Activated T-helper 1 cell treated with anti-CD3 and anti-CD28 coated beads, Interleukin-12 subunit alpha, Interleukin-12 subunit beta, Interleukin-2, Interleukin-4 antibody, amounts not matched to agents 30 ng/mL and 10 ng/mL and 1 ng/mL, durations not matched to agents 14 hours and 24 hours and 36 hours (primary cell): ENCODE results near the gene HTRA1. TPM values are rescaled to one million over a fixed set of nuclear protein-coding genes. Genes with fewer than 3 reads are reported as not detected.
A peak's percentile ranks its signal among the peaks of the same experiment; 100 is the strongest.

Experiments used
- DNase-seq: peaks from one replicate; pipeline ENCODE4 v3.0.0; 2021; ENCODE audit warnings: low spot score
- H3K27ac Mint-ChIP-seq: one replicate; pipeline ENCODE4 v1.8.0; 2021; ENCODE audit warnings: mild to moderate bottlenecking, mixed read lengths
- H3K27me3 Mint-ChIP-seq: one replicate; pipeline ENCODE4 v1.8.0; 2022; ENCODE audit warnings: mild to moderate bottlenecking, moderate library complexity, mixed read lengths; ENCODE audit not compliant: insufficient read depth
- H3K36me3 Mint-ChIP-seq: one replicate; pipeline ENCODE4 v1.8.0; 2021; ENCODE audit warnings: low read depth, mixed read lengths
- H3K4me1 Mint-ChIP-seq: one replicate; pipeline ENCODE4 v1.8.0; 2021; ENCODE audit warnings: low read depth, mixed read lengths
- H3K4me3 Mint-ChIP-seq: one replicate; pipeline ENCODE4 v1.8.0; 2021; ENCODE audit warnings: mild to moderate bottlenecking, moderate library complexity, mixed read lengths
- H3K9me3 Mint-ChIP-seq: one replicate; pipeline ENCODE4 v1.8.0; 2021; ENCODE audit warnings: mixed read lengths
- intact Hi-C: fragments of 100-400 bp; cut with micrococcal nuclease; formaldehyde crosslinking; loops from one replicate; pipeline ENCODE4 v1.15.1; 2024
- total RNA-seq: library from RNA; stranded (reverse); gene quantifications from 2 replicates; pipeline ENCODE4 v1.2.3, GENCODE V29; 2022

The HTRA1 gene
- total RNA-seq, 1 donor from 2014 or later, result not detected

GRCh38 chr10:122484276-122485060 lies 23.1 kb downstream of the HTRA1 start:
- H3K27ac Mint-ChIP-seq, result no peak overlapping the region
- H3K27me3 Mint-ChIP-seq, result peaks cover 11% of the 10 kb centered on the region
- no peaks in the 10 kb centered on the region for H3K4me1 Mint-ChIP-seq
- no peak overlapping the region for H3K4me3 Mint-ChIP-seq
- no peak for DNase-seq
- no peaks in the 10 kb centered on the region for H3K9me3 Mint-ChIP-seq
- intact Hi-C loops, result no loop called here
- no peaks in the 10 kb centered on the region for H3K36me3 Mint-ChIP-seq

GRCh38 chr10:122485670-122486069 lies 24.3 kb downstream of the HTRA1 start:
- intact Hi-C loops, result no loop called here
- Mint-ChIP-seq H3K27me3 (peaks cover 11% of the 10 kb centered on the region), H3K4me3 (no peak overlapping the region), H3K36me3 (no peaks in the 10 kb centered on the region), H3K9me3 (no peaks in the 10 kb centered on the region), H3K27ac (no peak overlapping the region), H3K4me1 (no peaks in the 10 kb centered on the region)
- no peak for DNase-seq

- Mint-ChIP-seq H3K27me3 (peaks cover 11% of the 10 kb centered on the region), H3K9me3 (no peaks in the 10 kb centered on the region), H3K36me3 (no peaks in the 10 kb centered on the region), H3K27ac (no peak overlapping the region), H3K4me1 (peaks cover 5% of the 10 kb centered on the region), H3K4me3 (no peak overlapping the region)
- no peak for DNase-seq
- intact Hi-C loops, result no loop called here
Measured at GRCh38 chr10:122486406-122487080, 25.2 kb downstream of the HTRA1 start.

GRCh38 chr10:122487174-122487765 lies 25.9 kb downstream of the HTRA1 start:
- peaks cover 11% of the 10 kb centered on the region for H3K27me3 Mint-ChIP-seq
- H3K27ac Mint-ChIP-seq, result no peak overlapping the region
- H3K9me3 Mint-ChIP-seq, result no peaks in the 10 kb centered on the region
- intact Hi-C loops, result no loop called here
- peaks cover 9% of the 10 kb centered on the region for H3K4me1 Mint-ChIP-seq
- no peaks in the 10 kb centered on the region for H3K36me3 Mint-ChIP-seq
- no peak overlapping the region for H3K4me3 Mint-ChIP-seq
- no peak for DNase-seq

- H3K36me3 Mint-ChIP-seq, result no peaks in the 10 kb centered on the region
Measured at GRCh38 chr10:122490268-122490667, 28.9 kb downstream of the HTRA1 start.

GRCh38 chr10:122490786-122491680 lies 29.7 kb downstream of the HTRA1 start:
- peaks cover 9% of the 10 kb centered on the region for H3K4me1 Mint-ChIP-seq
- no peak overlapping the region for H3K27ac Mint-ChIP-seq
- H3K27me3 Mint-ChIP-seq, result peaks cover 15% of the 10 kb centered on the region
- peak; percentile 2 for DNase-seq
- no peaks in the 10 kb centered on the region for H3K9me3 Mint-ChIP-seq
- no peak overlapping the region for H3K4me3 Mint-ChIP-seq
- intact Hi-C loops, result loop anchor here (1.0 kb wide), 1 partner anchor 24 kb away; no protein-coding TSS in a partner anchor
- H3K36me3 Mint-ChIP-seq, result no peaks in the 10 kb centered on the region

More at GRCh38 chr10:122490268-122490667, 28.9 kb downstream of the HTRA1 start:
- no peaks in the 10 kb centered on the region for H3K9me3 Mint-ChIP-seq
- H3K27me3 Mint-ChIP-seq, result peaks cover 14% of the 10 kb centered on the region
- no peak overlapping the region for H3K27ac Mint-ChIP-seq
- H3K4me3 Mint-ChIP-seq, result no peak overlapping the region
- intact Hi-C loops, result no loop called here
- DNase-seq, result no peak
- H3K4me1 Mint-ChIP-seq, result peaks cover 9% of the 10 kb centered on the region

GRCh38 chr10:122492006-122492405 lies 30.7 kb downstream of the HTRA1 start:
- no peak overlapping the region for H3K27ac Mint-ChIP-seq
- H3K9me3 Mint-ChIP-seq, result no peaks in the 10 kb centered on the region
- no peak for DNase-seq
- H3K27me3 Mint-ChIP-seq, result peaks cover 19% of the 10 kb centered on the region
- peaks cover 9% of the 10 kb centered on the region for H3K4me1 Mint-ChIP-seq
- no peak overlapping the region for H3K4me3 Mint-ChIP-seq
- intact Hi-C loops, result no loop called here
- H3K36me3 Mint-ChIP-seq, result no peaks in the 10 kb centered on the region

- Mint-ChIP-seq H3K4me3 (no peak overlapping the region), H3K4me1 (peaks cover 9% of the 10 kb centered on the region), H3K9me3 (no peaks in the 10 kb centered on the region), H3K27me3 (peaks cover 19% of the 10 kb centered on the region), H3K36me3 (no peaks in the 10 kb centered on the region), H3K27ac (no peak overlapping the region)
- intact Hi-C loops, result no loop called here
- no peak for DNase-seq
Measured at GRCh38 chr10:122492999-122493481, 31.7 kb downstream of the HTRA1 start.

GRCh38 chr10:122493761-122494160 lies 32.4 kb downstream of the HTRA1 start:
- H3K27ac Mint-ChIP-seq, result no peak overlapping the region
- no peak overlapping the region for H3K4me3 Mint-ChIP-seq
- no peaks in the 10 kb centered on the region for H3K9me3 Mint-ChIP-seq
- H3K36me3 Mint-ChIP-seq, result no peaks in the 10 kb centered on the region
- H3K4me1 Mint-ChIP-seq, result peaks cover 9% of the 10 kb centered on the region
- no peak for DNase-seq
- H3K27me3 Mint-ChIP-seq, result peaks cover 18% of the 10 kb centered on the region
- intact Hi-C loops, result no loop called here

- Mint-ChIP-seq H3K27me3 (peaks cover 13% of the 10 kb centered on the region), H3K9me3 (no peaks in the 10 kb centered on the region), H3K36me3 (no peaks in the 10 kb centered on the region), H3K27ac (no peak overlapping the region), H3K4me3 (no peak overlapping the region), H3K4me1 (peaks cover 9% of the 10 kb centered on the region)
- DNase-seq, result no peak
- intact Hi-C loops, result no loop called here
Measured at GRCh38 chr10:122494173-122494820, 32.9 kb downstream of the HTRA1 start.

GRCh38 chr10:122494833-122495232 lies 33.5 kb downstream of the HTRA1 start:
- Mint-ChIP-seq H3K4me3 (no peak overlapping the region), H3K4me1 (peaks cover 9% of the 10 kb centered on the region), H3K27me3 (peaks cover 12% of the 10 kb centered on the region), H3K27ac (no peak overlapping the region), H3K36me3 (no peaks in the 10 kb centered on the region), H3K9me3 (no peaks in the 10 kb centered on the region)
- intact Hi-C loops, result no loop called here
- no peak for DNase-seq
